ENCODE data around the gene IRF8.
"Not testable (repeated sequence)": the region's sequence is repeated elsewhere in the genome, so short reads cannot be mapped to it uniquely, and the experiment has no call there.

The IRF8 gene

GRCh38 chr16:85940214-85940613 is 41.3 kb downstream of the IRF8 start:
- DNase-seq = no peak

- DNase-seq = no peak
These were observed 43.1 kb downstream of the IRF8 start for GRCh38 chr16:85941863-85942644.

GRCh38 chr16:85942659-85943058 is 43.7 kb downstream of the IRF8 start:
- DNase-seq = not testable (repeated sequence)

DNA sequence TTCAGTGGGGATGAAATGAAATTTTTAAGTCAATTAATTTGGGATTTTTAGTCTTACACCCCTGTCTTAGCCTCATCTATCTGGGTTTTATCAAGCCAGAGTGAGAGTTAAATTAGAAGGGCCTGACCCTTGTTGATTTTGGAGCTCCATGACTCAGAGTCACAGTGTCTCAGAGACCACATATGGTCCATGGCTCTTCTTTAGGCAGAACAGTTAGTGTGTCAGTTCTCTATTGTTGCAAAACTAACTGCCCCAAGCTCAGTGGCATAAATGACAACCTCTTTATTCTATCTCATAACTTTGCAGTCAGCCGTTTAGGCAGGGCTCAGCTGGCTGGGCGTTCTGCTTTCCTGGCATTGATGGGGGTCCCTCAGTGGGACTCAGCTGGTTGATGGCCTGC is 44.7 kb downstream of the IRF8 start:
- DNase-seq = no peak

DNA sequence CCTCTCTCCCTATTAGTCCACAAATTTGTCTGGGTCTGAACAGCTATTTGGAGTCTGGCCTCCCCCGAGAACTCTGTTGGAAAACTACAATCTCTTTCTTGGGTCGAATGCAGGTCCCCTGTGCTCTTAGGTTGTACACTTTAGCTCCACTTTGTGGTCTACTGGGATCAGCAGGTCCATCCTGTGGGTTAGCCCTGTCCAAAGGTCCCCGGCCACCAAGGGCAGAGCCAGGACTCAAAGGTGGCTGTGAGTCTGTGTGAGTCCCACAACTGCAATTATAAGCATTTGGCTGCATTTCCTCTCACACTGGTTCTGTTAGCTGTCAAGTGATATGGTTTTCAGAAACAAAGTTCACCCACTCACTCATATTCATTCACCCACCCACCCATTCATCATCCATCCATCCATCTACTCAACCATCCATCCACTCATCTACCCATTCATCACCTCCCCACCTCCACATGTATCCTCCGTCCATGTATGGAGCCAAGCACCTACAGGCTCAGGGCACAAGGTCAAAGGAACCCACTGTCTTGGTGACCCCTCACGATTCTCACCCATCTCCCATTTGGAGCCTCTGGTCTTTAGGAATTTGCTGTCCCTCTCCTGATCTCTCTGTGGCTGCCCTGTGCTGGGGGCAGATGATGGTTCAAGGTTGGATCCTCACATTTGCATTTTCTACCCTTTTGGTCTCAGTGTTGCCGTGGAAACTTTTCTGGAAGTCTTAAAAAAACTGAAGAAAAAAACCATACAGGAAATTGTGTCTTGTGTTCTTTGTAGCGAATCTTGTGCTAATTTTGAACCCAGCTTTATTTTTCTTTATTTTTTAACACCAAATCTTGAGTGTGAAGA is 45.8 kb downstream of the IRF8 start:
- no peak for DNase-seq

DNA sequence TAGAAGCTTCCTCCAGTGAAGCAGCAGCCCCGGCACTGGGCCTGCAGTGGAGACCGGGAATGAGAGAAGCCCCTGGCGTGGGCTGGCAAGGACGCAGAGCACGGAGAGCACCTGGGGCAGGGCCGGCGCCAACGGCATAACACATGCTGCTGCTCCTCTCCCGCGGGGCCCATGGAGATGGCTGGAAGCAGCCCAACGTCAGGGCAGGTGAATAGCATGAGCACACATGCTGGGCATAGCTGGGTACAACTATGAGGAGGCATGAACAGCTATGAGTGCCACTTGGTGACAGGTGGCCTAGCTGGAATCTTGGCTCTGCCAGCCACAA is 46.4 kb downstream of the IRF8 start:
- DNase-seq = no peak

DNA sequence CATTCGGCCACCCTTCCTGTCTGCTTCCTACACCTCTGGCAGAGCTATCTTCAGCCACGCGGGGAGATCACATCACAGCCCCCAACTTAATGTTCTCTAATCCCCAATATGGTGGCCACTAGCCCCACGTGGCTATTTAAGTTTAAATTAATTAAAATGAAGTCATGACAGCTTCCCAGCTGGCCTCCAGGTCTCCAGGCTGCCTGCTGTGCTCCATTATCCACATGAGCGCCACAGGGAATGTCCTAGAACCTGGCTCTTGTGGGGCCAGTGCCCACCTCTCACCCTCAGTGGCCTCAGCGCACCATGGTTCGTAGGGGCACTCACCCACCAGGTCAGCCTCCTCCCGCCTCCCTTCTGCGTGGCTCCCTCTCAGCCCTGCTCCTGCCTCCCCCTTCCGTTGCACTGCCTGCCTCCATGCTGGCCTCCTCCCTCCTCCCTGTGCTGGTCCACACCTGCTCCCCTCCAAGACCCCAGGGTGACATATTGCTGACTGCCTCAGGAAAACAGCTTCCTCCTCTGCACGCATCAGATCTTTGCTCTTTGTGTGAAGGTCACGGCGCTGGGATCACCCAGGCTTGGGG is 47.7 kb downstream of the IRF8 start:
- DNase-seq = no peak

DNA sequence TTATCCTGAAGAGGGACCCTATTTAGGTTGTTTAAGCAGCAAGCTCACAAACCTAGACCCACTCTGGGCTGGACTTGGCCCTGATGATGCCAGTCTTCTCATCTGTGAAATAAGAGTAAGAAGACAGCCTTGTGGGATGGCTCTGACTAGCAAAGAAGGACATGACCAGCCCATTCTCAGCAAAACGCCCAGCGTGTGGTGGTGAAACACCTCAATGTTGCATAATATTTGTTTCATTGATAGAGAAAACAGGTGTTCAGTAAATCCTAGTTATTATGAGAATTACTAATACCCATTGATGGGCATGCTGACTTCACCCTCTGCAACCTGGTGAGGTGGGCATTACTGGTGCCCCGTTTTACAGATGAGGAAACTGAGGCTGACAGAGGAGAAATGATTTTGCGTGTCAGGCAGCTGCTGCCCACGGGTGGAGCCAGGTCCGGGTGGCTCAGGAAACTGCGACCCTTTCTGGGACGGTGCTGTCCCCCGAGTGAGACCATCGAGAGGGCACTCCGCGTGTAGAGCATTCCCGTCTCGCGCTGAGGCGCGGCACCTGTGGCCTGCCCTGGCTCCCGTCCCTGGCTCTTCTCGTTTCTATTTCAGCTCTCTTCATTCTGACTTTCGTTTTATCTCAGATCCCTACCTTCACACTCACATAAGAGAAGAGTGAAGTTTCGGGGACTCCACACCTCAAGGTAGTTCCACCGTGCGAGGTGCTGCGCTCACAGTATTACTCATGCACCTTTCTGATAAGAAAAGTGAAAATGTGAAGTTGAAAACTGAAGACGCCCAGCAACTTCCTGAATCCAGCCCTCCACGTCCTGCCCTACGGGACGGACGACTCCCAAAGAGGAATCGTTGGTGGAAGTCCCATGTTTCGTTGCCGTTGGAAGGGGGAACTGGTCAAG is 48.5 kb downstream of the IRF8 start:
- peak; percentile 2 for DNase-seq

DNA sequence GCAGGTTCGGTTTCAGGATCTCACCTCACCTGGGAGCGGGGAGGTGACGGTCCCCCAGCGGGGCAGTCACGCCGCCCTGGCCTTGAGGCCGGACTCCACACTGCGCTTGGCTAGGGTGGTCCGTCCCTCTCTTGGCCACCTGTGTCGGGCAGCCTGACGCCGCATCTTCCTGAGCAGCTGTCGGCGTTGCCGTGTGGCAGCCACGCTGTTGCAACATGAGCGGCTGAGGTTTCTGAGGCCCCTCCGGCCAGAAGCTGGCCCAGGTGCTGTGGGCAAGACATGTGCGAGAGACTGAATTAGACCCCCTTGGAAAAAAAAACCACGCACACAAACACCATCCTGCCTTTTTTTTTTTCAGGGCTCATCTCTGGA is 49.2 kb downstream of the IRF8 start:
- no peak for DNase-seq

DNA sequence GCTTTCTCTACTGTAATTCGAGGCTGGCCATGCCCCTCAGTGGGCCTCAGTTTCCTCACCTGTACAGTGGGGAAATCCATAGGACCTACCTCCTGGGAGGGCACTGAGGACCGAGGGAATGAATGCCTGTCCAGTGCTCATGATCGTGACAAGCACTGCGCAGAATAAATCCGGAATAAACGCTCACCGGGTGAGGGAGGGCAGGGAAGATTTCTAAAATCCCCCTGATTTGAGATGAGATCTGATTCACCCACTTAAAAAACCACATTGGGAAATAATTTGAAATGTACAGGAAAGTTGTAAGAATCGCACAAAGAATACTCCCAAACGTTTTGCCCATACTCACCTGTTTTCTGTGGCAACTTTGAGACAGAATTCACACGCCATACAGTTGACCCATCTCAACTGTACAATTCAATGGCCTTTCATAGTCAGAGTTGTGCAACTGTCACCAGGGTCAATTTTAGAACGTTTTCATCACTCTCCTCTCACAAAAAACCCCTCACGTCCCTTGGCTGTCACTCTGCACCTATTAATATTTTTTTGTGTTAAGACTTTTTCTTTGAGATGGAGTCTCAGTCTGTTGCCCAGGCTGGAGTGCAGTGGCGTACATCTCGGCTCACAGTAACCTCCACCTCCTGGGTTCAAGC is 49.8 kb downstream of the IRF8 start:
- DNase-seq = no peak

DNA sequence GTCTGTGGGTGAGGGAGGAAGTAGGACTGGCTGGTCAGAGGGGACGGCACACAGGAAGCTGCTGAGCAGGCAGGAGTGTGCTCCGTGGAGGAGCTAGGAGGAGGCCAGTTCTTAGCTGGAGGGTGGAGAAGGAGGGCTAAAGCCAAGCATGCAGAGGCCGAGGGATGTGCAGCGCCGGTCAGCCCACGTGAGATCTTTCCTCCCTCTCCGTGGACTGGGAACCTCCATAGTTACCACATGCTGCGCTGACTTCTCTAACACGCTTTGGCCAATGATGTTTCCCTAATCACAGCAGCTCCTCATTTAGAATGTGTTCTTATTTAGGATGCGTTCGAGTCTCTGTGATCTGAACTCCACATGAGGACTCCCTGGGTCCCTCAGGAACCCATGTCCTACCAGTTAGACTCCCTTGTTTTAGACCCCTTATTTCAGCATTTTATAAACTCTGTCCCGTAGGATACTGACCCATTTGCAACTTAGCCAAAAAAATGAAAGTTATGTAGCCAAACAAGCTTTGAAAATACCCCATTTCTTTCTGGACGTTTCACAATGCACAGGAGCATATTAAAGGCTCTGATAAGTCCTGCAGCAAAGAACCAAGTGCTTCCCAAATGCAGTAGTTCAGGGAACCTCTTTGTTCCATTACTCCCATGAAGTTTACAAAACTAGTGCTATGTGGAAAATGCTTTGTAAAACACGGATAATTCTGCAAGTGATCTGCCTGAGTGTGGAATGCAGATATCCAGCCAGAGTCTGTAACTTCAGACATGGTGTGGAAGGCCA is 51.4 kb downstream of the IRF8 start:
- no peak for DNase-seq

DNA sequence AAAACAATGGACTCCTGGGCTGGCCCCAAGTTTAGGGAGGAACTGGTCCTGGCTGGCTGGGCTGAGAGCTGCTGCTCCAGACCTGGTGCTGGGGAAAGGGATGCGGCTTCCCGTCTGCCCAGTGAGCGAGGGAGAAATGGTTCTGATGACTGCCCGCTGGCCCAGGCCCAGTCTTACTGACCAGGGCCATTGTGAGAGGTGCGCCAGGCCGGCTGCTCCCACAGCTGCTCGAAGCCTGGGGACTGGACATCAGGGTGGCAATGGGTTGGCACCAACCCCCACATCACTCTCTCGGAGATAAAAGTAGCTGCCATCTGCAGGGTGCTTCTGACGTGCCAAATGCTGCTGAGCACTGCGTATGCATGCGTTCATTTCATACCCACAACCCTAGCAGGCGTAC is 53.2 kb downstream of the IRF8 start:
- no peak for DNase-seq

DNA sequence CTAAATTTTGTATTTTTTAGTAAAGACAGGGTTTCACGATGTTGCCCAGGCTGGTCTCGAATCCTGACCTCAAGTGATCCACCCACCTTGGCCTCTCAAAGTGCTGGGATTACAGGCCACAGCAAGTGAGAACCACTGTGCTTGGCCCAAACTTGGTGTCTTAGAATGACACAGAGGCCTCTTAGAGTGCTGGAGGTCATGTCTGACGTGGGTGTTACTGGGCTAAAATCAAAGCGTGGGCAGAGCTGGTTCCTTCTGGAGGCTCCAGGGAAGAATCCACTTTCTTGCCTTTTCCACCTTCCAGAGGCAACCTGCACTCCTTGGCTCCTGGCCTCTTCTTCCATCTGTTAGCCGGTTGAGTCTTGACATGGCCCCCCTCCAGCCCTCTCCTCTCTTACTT is 53.8 kb downstream of the IRF8 start:
- DNase-seq = no peak

- DNase-seq = no peak
These were observed 56.1 kb downstream of the IRF8 start for GRCh38 chr16:85954927-85955519.

- DNase-seq = no peak
These were observed 56.6 kb downstream of the IRF8 start for GRCh38 chr16:85955566-85955965.

DNA sequence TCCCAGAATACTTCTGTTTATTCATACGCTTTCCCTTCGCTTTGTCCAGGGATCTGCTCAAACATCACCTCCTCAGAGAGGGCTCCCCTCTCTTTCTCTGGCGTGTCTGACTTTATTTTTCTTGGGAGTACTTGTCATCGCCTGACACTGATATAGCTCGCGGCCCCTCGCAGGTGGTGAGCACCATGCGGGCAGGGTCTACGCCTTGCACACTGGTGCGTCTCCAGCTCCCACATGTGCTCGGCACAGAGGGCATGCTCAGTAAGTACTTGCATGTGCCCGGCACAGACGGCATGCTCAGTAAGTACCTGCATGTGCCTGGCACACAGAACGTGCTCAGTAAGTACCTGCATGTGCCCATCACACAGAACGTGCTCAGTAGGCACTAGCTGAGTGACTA is 57.5 kb downstream of the IRF8 start:
- DNase-seq = no peak

- no peak for DNase-seq
These were observed 59.8 kb downstream of the IRF8 start for GRCh38 chr16:85958731-85959130.

GRCh38 chr16:85959686-85960085 is 60.7 kb downstream of the IRF8 start:
- DNase-seq = no peak

- DNase-seq = no peak
These were observed 61.6 kb downstream of the IRF8 start for GRCh38 chr16:85960486-85961046.

GRCh38 chr16:85961988-85962915 is 63.3 kb downstream of the IRF8 start:
- no peak for DNase-seq
